NCI-H82 (cell line): ENCODE results near the gene LSAMP.
A peak's percentile ranks its signal among the peaks of the same experiment; 100 is the strongest.
"Not testable (repeated sequence)": the region's sequence is repeated elsewhere in the genome, so short reads cannot be mapped to it uniquely, and the experiment has no call there.

ENCODE experiments used
- DNase-seq: peaks from one replicate; lab custom pipeline; 2025; lab: John Stamatoyannopoulos, UW

LSAMP gene

DNA sequence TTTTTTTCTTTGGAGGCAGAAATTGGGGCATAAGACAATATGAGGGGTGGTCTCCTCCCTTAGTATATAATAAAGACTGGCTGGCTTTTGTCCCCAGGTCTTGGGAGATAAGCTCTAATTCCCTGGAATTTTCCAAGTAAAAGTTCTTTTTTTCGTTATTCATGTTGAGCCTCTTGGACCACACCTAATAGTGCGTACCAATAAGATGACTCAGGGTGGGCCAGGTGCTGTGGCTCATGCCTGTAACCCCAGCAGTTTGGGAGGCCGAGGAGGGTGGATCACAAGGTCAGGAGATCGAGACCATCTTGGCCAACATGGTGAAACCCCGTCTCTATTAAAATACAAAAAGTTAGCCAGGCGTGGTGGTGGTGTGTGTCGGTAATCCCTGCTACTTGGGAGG is 645.2 kb downstream of the LSAMP start:
- not testable (repeated sequence) for DNase-seq

DNA sequence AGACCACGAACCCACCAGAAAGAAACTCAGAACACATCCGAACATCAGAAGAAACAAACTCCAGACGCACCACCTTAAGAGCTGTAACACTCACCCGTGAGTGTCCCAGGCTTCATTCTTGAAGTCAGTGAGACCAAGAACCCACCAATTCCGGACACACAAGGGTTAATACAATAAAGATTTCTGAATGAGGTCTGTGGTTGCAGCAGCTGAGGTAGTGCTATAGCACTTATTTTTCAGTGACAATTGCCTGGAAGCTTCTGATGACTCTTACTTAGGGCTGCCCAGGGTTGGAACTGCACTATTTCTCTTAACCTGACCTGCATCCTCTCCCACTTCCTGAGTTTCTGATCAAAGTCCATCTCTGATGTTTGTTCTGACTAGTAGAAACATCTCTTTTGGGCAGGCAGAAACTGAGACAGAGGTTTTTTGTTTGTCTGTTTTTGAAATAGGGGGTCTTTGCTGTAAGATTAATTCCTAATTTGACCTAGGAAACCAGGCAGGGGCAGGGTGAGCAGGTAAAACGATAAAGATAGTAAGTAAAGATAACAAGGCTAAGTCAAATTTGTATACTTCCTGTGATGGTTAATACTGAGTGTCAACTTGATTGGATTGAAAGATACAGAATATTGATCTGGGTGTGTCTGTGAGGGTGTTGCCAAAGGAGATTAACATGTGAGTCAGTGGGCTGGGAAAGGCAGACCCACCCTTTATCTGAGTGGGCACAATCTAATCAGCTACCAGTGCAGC is 652.9 kb downstream of the LSAMP start:
- no peak for DNase-seq

DNA sequence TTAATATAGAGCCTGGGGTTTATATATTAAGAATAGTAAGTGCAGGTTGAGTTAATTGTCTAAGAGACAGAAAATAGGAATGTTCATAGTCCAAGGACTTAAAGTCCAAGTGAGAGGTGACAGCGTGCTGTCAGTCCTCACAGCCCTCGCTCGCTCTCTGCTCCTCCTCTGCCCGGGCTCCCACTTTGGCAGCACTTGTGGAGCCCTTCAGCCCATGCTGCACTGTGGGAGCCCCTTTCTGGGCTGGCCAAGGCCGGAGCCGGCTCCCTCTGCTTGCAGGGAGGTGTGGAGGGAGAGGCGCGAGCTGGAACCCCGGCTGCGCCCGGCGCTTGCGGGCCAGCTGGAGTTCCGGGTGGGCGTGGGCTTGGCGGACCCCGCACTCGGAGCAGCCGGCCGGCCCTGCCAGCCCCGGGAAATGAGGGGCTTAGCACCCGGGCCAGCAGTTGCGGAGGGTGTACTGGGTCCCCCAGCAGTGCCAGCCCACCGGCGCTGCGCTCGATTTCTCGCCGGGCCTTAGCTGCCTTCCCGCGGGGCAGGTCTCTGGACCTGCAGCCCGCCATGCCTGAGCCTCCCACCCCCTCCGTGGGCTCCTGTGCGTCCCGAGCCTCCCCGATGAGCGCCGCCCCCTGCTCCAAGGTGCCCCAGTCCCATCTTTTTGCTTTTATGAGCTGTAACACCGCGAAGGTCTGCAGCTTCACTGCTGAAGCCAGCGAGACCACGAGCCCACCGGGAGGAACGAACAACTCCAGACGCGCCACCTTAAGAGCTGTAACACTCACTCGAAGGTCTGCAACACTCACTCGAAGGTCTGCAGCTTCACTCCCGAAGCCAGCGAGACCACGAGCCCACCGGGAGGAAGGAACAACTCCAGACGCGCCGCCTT is 653.8 kb downstream of the LSAMP start:
- DNase-seq: not testable (repeated sequence)

DNA sequence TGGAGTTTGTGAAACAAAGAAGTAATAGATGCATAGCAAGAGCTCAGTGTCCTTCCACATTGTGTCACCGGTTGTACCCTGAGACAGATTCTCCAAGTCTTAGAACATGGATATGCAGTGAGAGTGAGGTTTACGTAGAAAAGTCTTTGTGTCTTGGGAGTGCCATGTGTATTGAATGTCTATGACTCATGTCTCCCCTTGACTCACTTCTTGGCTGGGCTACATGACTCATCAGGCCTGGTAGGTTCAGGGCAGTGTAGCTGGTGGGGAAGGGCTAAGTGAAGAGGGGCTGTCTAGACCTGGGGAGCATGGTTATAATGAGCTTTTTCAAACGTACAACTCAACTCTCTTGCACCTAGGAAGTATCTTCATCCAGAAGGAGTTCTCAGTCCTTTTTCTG is 654.5 kb downstream of the LSAMP start:
- DNase-seq: no peak

DNA sequence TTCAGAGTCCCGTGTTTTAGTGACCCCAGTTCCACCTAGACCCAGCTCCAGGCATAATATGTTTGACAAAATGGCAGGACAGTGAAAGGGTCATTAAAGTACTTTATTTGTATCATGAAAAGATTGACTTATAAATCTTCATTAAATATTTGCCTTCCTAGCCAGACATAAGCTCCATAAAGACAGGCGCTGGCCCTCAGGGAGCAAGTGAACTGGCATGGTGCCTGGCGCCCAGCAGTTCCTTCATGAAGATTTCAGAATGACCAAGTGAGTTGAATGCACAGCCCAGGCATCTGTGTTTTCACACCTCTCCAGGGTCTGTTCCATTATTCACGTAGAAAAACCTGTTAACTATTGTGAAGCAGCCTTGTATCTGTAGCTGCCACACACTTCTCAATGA is 655.8 kb downstream of the LSAMP start:
- no peak for DNase-seq

DNA sequence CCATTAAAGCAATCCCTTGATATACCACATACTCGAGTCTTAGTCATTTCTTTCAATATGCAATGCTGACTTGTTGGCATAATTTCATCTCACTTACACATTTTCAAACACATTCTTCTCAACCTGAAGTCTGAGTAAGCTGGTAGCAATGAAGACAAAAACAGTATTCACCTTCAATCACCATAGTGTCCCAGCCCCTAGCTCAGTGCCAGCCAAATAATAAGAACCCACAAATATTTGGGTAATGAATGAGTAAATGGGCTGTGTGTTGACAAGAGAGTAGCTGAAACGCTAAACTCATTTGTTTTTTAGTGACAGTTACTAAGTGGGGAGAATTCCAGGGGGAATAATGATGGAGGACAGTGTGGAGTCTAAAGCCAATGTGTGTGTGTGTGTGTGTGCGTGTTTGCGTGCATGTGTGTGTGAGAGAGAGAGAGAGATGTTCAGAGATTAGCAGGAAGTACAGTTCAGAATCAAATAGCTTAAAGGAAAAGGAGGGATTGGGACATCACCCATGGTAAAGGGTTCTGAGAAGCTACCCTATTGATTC is 656.3 kb downstream of the LSAMP start:
- no peak for DNase-seq

DNA sequence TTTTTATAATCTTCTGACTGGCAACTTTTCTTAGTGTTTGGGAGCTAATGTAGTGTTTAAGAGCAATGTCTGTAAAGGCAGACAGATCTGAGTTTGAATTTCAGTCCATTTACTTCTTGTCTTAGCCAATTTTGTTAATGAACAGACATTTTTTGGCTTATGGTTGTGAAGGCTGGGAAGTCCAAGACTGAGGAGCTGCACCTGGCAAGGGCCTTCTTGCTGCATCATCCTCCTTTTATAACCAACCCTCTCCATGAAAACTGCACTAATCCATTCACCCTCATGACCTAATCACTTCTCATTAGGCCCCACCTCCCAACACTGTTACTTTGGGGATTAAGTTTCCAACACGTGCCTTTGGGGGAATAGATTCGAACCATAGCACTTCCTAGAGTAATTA is 657.5 kb downstream of the LSAMP start:
- peak; percentile 52 for DNase-seq

DNA sequence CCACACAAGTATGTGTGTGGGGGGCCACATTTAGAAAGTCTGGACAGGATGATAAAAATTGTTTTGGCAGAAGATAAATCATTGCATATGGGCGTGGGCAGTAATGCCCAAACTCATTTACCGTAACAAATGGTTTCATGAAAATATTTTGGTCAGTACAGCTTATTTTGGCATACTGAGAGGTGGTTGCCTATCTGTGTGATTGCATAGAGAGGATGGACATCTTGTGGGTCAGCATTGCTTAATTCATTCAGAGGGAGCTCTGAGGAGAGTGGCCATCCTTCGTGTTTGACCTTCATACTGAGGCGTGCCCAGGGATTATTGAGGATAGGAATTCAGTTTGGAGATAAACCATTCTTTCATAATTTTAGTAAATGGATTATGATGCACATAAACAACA is 659.5 kb downstream of the LSAMP start:
- no peak for DNase-seq

DNA sequence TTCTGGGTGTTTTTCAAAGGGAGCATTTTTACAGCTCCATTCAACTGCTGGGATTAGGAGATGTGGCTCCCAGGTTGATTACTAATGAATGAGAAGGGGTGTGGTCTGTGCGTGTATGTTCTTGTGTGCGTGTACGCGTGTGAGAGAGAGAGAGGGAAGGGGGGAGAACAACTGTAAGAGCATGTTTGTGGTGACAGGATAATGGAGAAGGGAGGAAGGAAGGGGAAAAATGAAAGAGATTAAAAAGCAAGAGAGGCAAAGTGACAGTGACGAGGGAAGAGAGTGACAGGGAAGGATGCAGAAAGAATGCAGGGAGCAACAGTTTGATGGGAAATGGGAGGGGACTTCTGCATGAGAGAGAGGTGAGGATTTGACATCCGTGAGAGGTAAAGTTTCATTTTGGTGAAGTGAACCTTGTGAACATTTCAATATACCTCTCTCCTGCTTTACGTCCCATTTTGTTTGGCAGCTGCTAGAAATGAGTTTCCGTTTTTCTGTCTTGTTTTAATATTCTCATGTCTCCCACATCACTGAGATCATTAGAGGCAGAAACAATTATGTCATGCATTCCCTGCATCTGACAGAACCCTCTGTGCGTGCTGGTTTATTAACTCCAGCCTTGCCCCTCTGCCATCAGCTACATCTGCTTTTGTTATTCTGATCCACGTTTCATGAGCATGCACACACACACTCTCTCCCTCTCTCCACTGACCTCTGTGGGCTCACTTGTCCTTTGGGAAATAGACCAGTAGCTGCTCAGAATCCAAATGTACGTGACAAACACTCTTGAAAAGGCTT is 660.3 kb downstream of the LSAMP start:
- no peak for DNase-seq

DNA sequence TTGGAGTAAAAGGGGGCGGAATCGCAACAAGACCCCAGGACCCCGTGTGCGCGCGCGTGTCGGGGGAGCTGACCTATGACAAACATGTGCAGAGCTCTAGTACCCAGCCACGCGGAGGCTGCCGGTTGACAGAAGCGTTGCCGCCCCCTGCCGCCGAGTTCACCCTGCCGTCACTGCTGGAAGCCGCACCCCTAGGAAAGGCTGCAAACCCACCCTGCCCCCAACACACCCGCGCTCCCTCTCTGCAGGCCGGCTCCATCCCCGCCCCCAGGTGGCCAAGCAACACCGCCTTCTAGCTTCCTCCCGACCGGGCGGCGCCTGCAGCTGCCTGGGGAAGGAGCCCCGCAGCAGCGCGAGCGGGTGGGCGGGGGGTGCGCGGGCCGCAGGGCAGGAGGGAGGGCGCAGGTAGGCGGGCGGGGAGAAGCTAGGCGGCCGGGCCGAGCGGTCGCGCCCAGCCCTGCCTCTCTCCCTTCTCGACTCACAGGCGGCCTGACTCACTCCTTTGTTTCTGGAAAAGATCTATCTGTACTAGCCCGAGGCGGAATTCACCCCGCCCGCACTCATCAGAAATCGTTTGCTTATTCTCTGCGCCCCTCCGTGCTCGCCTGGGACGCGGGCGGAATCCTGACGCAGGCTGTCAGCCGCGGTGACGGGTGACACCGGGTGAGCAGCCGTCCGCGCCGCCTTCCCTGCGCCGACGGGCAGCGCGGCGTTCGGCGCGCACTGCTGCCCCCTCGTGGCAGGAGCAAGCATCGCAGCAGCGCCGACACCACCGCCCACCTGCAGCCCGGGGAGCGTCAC is 661.1 kb downstream of the LSAMP start:
- DNase-seq: peak; percentile 99

DNA sequence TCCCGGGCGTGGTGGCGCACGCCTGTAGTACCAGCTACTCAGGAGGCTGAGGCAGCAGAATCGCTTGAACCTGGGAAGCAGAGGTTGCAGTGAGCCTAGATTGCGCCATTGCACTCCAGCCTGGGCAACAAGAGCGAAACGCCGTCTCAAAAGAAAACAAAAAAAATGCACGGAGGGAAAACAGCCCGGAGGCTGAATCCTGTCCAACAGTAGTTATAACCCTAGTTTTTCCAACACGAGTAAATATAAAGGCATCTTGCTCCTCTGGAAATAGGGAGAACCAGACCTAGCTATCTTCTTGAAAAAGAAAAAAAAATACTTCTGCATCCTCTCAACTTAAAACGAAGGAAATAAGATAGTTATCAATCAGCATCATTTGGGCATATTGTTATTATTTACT is 661.9 kb downstream of the LSAMP start:
- DNase-seq: not testable (repeated sequence)

DNA sequence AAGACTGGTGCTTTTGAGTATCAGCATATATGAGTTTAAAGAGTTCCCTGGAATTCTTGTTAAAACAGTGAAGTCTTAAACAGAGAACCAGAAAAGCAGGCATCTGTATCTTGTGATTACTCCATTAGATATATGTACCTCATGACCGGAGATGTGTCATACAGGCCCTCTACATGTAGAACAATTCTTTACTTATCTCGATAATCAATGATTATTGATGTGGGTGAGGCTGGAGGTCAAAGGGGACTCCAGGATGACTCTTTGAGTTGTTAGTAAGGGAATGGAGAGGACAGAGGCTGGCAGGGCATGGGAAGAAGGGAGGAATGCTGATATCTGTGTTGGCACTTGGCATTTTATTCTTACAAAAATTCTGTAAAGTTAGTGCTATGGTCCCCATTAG is 666.3 kb downstream of the LSAMP start:
- no peak for DNase-seq

DNA sequence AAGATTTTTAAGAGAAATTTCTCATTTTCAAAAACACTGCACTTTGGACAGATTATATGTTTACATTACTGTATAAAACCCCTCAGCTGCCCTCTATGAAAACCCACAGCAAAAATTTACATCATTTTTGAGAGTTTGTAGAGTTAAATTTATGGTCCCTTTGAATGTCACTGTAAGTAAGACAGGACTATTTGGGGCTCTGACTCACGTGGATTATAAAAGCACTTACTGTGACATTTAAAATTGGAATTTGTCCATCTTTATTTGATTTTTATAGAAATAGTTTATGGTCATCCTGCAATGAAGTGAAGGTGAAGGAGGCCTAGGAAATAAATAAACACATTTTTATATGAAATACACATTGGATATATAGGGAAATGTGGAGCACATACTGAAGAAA is 672.3 kb downstream of the LSAMP start:
- DNase-seq: no peak

DNA sequence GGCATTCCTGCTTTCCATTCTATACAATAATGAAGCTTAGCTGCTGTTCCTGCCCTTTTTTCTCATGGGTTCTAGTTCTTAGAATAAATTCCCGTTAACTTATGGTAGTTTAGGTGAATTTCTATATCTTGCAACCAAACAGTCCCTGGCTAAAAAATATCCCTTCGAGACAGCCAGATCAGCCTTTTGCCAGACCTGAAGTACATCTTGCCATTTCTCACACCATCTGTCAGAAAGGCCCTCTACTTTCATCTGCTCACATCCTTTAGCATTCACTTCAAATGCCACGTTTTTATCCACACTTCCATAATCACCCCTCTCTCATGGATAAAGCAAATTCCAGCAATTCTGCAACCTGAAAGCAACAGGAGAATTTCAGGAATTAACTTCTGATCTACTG is 676.6 kb downstream of the LSAMP start:
- DNase-seq: no peak

DNA sequence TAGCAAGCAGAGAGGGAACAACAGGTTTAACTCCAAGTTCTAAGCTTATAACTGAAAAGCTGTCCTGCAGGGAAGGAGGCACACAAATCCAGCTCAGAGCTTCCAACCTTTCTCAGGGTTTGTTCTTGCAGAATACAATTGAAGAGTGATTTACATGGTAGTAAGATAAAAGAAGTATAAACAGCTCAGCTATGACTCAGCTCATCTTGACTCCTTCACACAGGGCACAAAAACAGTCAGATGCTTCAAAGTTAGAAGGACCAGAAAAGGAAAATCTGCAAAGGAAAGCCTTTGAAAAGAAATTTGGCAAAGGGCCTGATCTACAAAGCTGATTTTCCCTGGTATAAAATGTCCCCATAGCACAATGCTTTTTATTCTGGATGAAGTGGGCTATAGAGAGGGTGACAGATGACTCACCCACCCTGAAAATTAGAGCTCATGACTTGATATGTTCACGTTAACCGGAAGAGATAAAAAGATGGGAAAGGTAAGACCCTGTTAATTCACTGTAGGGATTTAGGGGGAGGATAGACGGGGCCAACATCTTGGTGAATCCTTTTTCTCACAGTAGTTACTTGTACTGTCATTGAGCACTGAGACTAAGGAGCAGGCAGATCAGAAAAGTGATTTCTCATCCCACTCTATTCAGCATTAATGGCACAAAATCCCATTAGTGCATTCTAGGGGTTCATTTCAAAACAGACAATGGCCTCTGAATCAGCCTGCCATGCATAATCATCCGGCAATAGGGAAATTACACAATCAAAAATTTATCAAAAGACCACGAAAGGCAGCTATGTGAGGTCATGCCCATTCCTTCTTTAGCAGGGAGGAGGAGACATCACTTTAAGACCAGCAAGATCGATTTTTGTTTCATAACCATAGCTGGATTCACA is 678.5 kb downstream of the LSAMP start:
- peak; percentile 68 for DNase-seq

DNA sequence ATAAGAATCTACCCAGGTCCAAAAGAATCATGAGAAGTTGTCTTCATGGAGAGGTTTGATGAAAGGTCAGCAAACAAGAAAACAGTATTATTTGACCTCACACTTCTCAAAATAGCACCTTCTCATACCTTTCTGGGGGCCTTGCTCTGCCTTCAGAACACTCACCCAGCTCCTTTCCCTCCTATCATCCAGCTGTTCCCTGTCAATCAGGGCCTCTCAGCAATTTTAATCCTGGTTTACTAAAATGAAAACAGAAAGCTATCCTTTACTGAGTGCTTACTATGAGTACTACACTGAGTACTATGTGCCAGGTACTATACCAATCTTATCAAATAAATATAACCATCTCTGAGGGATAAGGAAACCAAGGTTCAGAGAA is 683.4 kb downstream of the LSAMP start:
- peak; percentile 20 for DNase-seq

DNA sequence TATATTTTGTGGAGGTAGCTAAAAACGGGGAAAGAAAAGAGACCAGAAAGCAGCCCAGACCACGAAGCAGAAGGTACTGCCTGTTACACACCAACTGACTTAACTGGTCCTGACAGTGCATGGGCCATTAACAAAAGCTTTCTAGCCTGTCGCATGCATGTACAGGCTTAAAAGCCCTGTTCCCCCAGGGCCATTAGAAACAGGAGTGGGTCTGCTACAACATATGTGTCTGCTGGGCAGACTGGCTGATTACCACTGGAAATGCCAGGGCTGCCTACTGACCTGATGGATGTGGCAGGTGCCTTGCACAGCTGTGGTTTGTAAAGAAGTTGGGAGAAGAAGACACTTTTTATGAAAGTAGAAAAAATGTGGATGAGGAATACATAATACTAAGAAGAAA is 684.6 kb downstream of the LSAMP start:
- peak; percentile 79 for DNase-seq

DNA sequence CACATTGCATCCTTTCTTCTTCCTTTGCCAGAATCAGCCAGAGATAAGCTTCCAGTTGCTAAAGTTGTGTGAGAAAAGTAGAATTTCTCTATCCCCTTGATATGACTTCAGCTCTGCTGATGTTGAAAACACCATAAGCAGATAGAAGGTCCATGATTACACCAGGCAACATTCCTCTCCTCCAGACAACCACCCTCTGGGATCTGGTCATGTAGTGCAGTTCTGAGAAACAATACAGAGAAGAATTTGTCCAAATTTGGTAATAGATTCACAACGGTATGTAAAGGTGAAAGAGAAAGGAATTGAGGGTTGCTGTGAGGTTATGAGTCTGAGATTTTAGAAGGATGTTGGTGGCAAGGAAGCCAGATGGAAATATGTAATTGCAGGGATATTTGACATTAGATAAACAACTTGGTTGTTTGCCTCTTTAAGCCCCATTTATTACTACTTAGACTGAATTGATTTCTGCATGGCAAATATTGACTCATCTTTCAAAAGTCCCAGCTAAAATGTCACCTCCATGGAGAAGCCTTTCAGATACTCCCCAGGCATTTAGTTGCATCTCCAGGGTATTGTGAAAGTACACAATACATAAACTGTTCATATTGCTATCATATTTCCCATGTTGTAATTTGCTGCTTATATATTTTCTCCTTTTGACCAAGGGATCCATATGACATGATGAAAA is 687.1 kb downstream of the LSAMP start:
- no peak for DNase-seq

DNA sequence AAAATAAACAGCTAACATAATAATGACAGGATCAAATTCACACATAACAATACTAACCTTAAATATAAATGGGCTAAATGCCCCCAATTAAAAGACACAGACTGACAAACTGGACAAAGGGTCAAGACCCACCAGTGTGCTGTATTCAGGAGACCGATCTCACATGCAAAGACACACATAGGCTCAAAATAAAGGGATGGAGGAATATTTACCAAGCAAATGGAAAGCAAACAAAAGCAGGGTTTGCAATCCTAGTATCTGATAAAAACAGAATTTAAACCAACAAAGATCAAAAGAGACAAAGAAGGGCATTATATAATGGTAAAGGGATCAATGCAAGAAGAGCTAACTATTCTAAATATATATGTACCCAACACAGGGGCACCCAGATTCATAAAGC is 692.3 kb downstream of the LSAMP start:
- not testable (repeated sequence) for DNase-seq
